HepG2 (cell line): ENCODE results near the gene IPCEF1. TPM values are rescaled to one million over a fixed set of nuclear protein-coding genes. Genes with fewer than 3 reads are reported as not detected.

ENCODE experiments used
- ATAC-seq: fragments of 200-7000 bp; cut with Tn5 transposase; 3 replicates; pipeline ENCODE4 v1.9.1; 2020; ENCODE audit warnings: mild to moderate bottlenecking, moderate library complexity
- BruUV-seq: library from RNA; stranded (reverse); fragments of 400-500 nt; replicated peaks from 2 replicates; lab custom pipeline; 2021; lab: Mats Ljungman, UMichigan
- CTCF ChIA-PET: fragments of 300-600 bp; formaldehyde crosslinking; extraction: SDS; loops from one replicate; lab custom pipeline; 2021; ENCODE audit warnings: low total read pairs, inconsistent platforms, low intra/inter-chr PET ratio; lab: Yijun Ruan, JAX
- POLR2A ChIA-PET: fragments of 350-600 bp; sonication (Branson Sonifier 250); formaldehyde crosslinking; loops from one replicate; lab custom pipeline; 2020; ENCODE audit warnings: antibody characterized with exemption, inconsistent platforms; lab: Yijun Ruan, JAX
- DNase-seq: peaks from one replicate; pipeline ENCODE4 v3.0.0-alpha.2; 2015; ENCODE audit warnings: low spot score
- FAIRE-seq: peaks from 3 replicates; lab custom pipeline; 2011; peaks lifted over from hg19 to GRCh38; lab: Jason Lieb, UNC
- H2AFZ ChIP-seq: one replicate; pipeline ENCODE4 v1.6.1; 2011; ENCODE audit warnings: low read length, inconsistent platforms
- H3K27ac ChIP-seq: fragments of 300-600 bp; 3 replicates; pipeline ENCODE4 v1.8.0; 2011; ENCODE audit warnings: mixed run types, mild to moderate bottlenecking, mixed read lengths, low read length, inconsistent platforms; ENCODE audit not compliant: insufficient read depth; ENCODE audit errors: extremely low read length
- H3K27me3 ChIP-seq, 2 experiments: fragments of 200-600 bp in 1 of 2; 2 replicates in 1 of 2; 3 replicates in 1 of 2; pipeline versions ENCODE4 v1.6.0 to v1.8.0; 2011; ENCODE audit warnings: low read length in 2 of 2, mild to moderate bottlenecking in 2 of 2, moderate library complexity in 2 of 2, inconsistent platforms in 1 of 2; ENCODE audit not compliant: insufficient read depth in 2 of 2, control insufficient read depth in 1 of 2
- H3K36me3 ChIP-seq, 2 experiments: fragments of 200-600 bp in 1 of 2; replicated peaks in 1 of 2; 2 replicates in 1 of 2; 3 replicates in 1 of 2; pipeline versions ENCODE4 v1.5.1 to v1.8.0; 2011; ENCODE audit warnings: low read length in 2 of 2, inconsistent platforms in 1 of 2; ENCODE audit not compliant: insufficient read depth in 2 of 2, control insufficient read depth in 1 of 2
- H3K4me1 ChIP-seq: 2 replicates; pipeline ENCODE4 v1.5.1; 2012; ENCODE audit warnings: low read length, inconsistent platforms; ENCODE audit not compliant: insufficient read depth
- H3K4me2 ChIP-seq: 2 replicates; pipeline ENCODE4 v1.6.0; 2011; ENCODE audit warnings: low read depth, low read length, inconsistent platforms
- H3K4me3 ChIP-seq, 3 experiments: fragments of 200-600 bp in 1 of 3; sonication (generic), shearing (Covaris generic) in 1 of 3; replicated peaks in 1 of 3; 2 replicates each; pipeline ENCODE4 v1.5.1; 2011 to 2016; ENCODE audit warnings: low read length in 3 of 3, inconsistent platforms in 2 of 3, low read depth in 2 of 3, mild to moderate bottlenecking in 2 of 3, control low read depth in 1 of 3, mixed read lengths in 1 of 3; ENCODE audit not compliant: insufficient read depth in 1 of 3
- H3K79me2 ChIP-seq: one replicate; pipeline ENCODE4 v1.6.1; 2011; ENCODE audit warnings: low read length, inconsistent platforms; ENCODE audit not compliant: insufficient read depth
- H3K9ac ChIP-seq: 2 replicates; pipeline ENCODE4 v1.6.0; 2011; ENCODE audit warnings: mild to moderate bottlenecking, low read depth, low read length, inconsistent platforms; ENCODE audit not compliant: insufficient read depth
- H3K9me3 ChIP-seq: 2 replicates; pipeline ENCODE4 v1.5.1; 2012; ENCODE audit warnings: mild to moderate bottlenecking, low read length
- H4K20me1 ChIP-seq: 2 replicates; pipeline ENCODE4 v1.6.0; 2011; ENCODE audit warnings: inconsistent platforms, mild to moderate bottlenecking, low read length, moderate library complexity; ENCODE audit not compliant: insufficient read depth
- FOXA1 ChIP-seq, 2 experiments: fragments of 450-650 bp in 1 of 2; sonication (generic) in 1 of 2; formaldehyde crosslinking in 1 of 2; IDR thresholded peaks; 2 replicates each; pipeline versions ENCODE4 v1.4.0 to v1.6.1; 2016 to 2020; ENCODE audit warnings: missing genetic modification reagents in 1 of 2
- RBM22 ChIP-seq: fragments of 200-400 bp; formaldehyde crosslinking; optimal IDR thresholded peaks from 2 replicates; pipeline ENCODE3; 2017; ENCODE audit warnings: mild to moderate bottlenecking, low read length, moderate library complexity
- RBM39 ChIP-seq: fragments of 200-400 bp; formaldehyde crosslinking; IDR thresholded peaks from one replicate; pipeline ENCODE4 v1.6.1; 2018; ENCODE audit warnings: antibody characterized with exemption, mild to moderate bottlenecking, low read depth, low read length; ENCODE audit not compliant: poor library complexity, severe bottlenecking
- SMYD3 ChIP-seq: sonication (generic); formaldehyde crosslinking; IDR thresholded peaks from 2 replicates; pipeline ENCODE4 v1.8.1; 2023; ENCODE audit warnings: mild to moderate bottlenecking, missing genetic modification reagents
- TEAD3 ChIP-seq: optimal IDR thresholded peaks from 2 replicates; pipeline ENCODE3; 2016; ENCODE audit warnings: borderline replicate concordance
- ZBTB3 ChIP-seq: sonication (generic); formaldehyde crosslinking; IDR thresholded peaks from 2 replicates; pipeline ENCODE4 v1.4.0; 2020; ENCODE audit warnings: low read depth, mild to moderate bottlenecking, moderate library complexity, missing genetic modification reagents, borderline replicate concordance
- ZNF33B ChIP-seq: sonication (generic); formaldehyde crosslinking; IDR thresholded peaks from 2 replicates; pipeline ENCODE4 v1.5.1; 2020; ENCODE audit warnings: mild to moderate bottlenecking, missing genetic modification reagents
- ZNF576 ChIP-seq: sonication (generic); formaldehyde crosslinking; IDR thresholded peaks from 2 replicates; pipeline ENCODE4 v1.4.0; 2020; ENCODE audit warnings: mild to moderate bottlenecking, missing genetic modification reagents
- ZNF674 ChIP-seq: sonication (generic); formaldehyde crosslinking; IDR thresholded peaks from 2 replicates; pipeline ENCODE4 v1.5.0; 2020; ENCODE audit warnings: low read depth, mild to moderate bottlenecking, missing genetic modification reagents
- ZNF687 ChIP-seq: sonication (generic); formaldehyde crosslinking; IDR thresholded peaks from 2 replicates; pipeline ENCODE4 v1.5.1; 2020; ENCODE audit warnings: mild to moderate bottlenecking, missing genetic modification reagents, moderate library complexity
- ZNF720 ChIP-seq: sonication (generic); formaldehyde crosslinking; IDR thresholded peaks from 2 replicates; pipeline ENCODE4 v1.4.0; 2020; ENCODE audit warnings: missing genetic modification reagents
- WGBS: methylation state at CpG from one replicate; pipeline ENCODE4 v1.1.6; 2017; ENCODE audit warnings: low lambda C conversion rate; 5-methylcytosine and 5-hydroxymethylcytosine counted together
- in situ Hi-C: cut with HindIII; loops from 2 replicates; pipeline ENCODE4 v1.10.0; 2017; ENCODE audit warnings: low pct_unique_long_range_greater_than_20kb; ENCODE audit not compliant: extremely low pct_ligation_motif_present
- intact Hi-C: fragments of 100-400 bp; cut with micrococcal nuclease; formaldehyde crosslinking; loops from one replicate; pipeline ENCODE4 v1.10.0; 2022; ENCODE audit not compliant: unreplicated experiment
- polyA plus RNA-seq, 8 experiments: library from polyadenylated mRNA; depleted of rRNA in 3 of 8; stranded (reverse) in 7 of 8; unstranded in 1 of 8; fragments of >200 nt; fragmentation: Illumina TruSeq in 4 of 8; extraction: Trizol in 4 of 8; gene quantifications; 2 replicates each; pipeline versions ENCODE4 v1.2.1 to v1.2.3, GENCODE V29; 2011 to 2016; ENCODE audit warnings: low read depth in 4 of 8, missing spikeins in 1 of 8, mixed read lengths in 1 of 8; ENCODE audit not compliant: insufficient read depth in 1 of 8
- total RNA-seq, 5 experiments: library from RNA; depleted of rRNA; stranded (reverse); fragments of >200 nt; fragmentation: Illumina TruSeq; extraction: Trizol; gene quantifications; 2 replicates each; pipeline ENCODE4 v1.2.3, GENCODE V29; 2016; ENCODE audit warnings: low read depth in 1 of 5
- TF ChIP-seq, protein P1 (sequence below): sonication (generic); formaldehyde crosslinking; IDR thresholded peaks from 2 replicates; pipeline ENCODE4 v1.5.0; 2020; ENCODE audit warnings: missing genetic modification reagents, mild to moderate bottlenecking, borderline replicate concordance
- TF ChIP-seq, protein P2 (sequence below): IDR thresholded peaks from 2 replicates; pipeline ENCODE4 v1.6.1; 2018; ENCODE audit warnings: missing genetic modification reagents
- TF ChIP-seq, protein P3 (sequence below): sonication (generic); formaldehyde crosslinking; IDR thresholded peaks from 2 replicates; pipeline ENCODE4 v1.4.0; 2020; ENCODE audit warnings: missing genetic modification reagents

The IPCEF1 gene
- total and polyA plus RNA-seq, 2 of the 13 experiments (the other 11 are each of a cell fraction or from before 2014, with no cell fraction given), result 0.03 TPM; not detected in 1

DNA sequence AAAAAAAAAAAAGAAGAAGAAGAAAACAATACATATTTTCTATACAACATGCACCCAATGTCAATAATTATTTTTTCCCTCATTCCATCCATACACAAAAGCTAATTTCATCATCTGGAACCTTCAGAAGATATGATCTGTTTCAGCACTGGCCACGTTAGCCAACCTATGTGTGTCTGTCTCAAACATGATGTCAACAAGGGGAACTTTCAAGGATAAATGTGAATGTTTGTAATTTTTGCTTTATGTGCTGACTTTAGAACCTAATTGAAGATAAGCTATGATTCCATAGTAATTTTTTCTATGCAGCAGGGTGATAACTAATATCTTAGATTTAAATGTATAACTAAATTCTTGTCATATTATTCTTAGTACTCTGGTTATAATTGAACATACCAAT lies 37.9 kb downstream of the IPCEF1 start (continued):
- TF ChIP-seq TEAD3 (CRISPR knock-in tag) (no peak), ZNF674 (no peak)
- TF ChIP-seq, protein P1, sequence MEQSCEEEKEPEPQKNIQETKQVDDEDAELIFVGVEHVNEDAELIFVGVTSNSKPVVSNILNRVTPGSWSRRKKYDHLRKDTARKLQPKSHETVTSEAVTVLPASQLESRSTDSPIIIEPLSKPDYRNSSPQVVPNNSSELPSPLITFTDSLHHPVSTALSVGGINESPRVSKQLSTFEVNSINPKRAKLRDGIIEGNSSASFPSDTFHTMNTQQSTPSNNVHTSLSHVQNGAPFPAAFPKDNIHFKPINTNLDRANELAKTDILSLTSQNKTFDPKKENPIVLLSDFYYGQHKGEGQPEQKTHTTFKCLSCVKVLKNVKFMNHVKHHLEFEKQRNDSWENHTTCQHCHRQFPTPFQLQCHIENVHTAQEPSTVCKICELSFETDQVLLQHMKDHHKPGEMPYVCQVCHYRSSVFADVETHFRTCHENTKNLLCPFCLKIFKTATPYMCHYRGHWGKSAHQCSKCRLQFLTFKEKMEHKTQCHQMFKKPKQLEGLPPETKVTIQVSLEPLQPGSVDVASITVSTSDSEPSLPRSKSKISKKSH (CRISPR knock-in tag), result no peak
- TF ChIP-seq, protein P2, sequence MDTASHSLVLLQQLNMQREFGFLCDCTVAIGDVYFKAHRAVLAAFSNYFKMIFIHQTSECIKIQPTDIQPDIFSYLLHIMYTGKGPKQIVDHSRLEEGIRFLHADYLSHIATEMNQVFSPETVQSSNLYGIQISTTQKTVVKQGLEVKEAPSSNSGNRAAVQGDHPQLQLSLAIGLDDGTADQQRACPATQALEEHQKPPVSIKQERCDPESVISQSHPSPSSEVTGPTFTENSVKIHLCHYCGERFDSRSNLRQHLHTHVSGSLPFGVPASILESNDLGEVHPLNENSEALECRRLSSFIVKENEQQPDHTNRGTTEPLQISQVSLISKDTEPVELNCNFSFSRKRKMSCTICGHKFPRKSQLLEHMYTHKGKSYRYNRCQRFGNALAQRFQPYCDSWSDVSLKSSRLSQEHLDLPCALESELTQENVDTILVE (CRISPR knock-in tag), result no peak

GRCh38 chr6:154316131-154316530 lies 40.5 kb downstream of the IPCEF1 start:
- Histone ChIP-seq H3K9me3 (no peaks in the 10 kb centered on the region), H3K27me3 (no peaks in the 10 kb centered on the region), H2AFZ (no peak overlapping the region), H3K36me3 (no peaks in the 10 kb centered on the region), H3K9ac (no peak overlapping the region), H3K4me1 (no peaks in the 10 kb centered on the region), H3K4me3 (no peak overlapping the region), H3K79me2 (no peaks in the 10 kb centered on the region), H3K27ac (no peak overlapping the region), H4K20me1 (no peaks in the 10 kb centered on the region), H3K4me2 (no peak overlapping the region)
- no TSS peak for BruUV-seq
- ChIA-PET POLR2A (no interaction called here), CTCF (no interaction called here)
- FAIRE-seq, result no peak
- no peak for DNase-seq
- in situ Hi-C loops (no loop called here), intact Hi-C loops (no loop called here)
- ATAC-seq, result no peak
- 31% methylated on average over 1 of the region's 1 CpG for WGBS
- no peak for TF ChIP-seq ZBTB3 (CRISPR knock-in tag)
- TF ChIP-seq FOXA1 (IDR thresholded peaks at IDR 0.05), result no peak
- TF ChIP-seq FOXA1 (CRISPR knock-in tag; IDR thresholded peaks at IDR 0.05), result no peak
- TF ChIP-seq SMYD3 (CRISPR knock-in tag), result no peak
- no peak for TF ChIP-seq ZNF720 (CRISPR knock-in tag)
- no peak for TF ChIP-seq RBM39
- no peak for TF ChIP-seq ZNF687 (CRISPR knock-in tag)
- TF ChIP-seq ZNF33B (CRISPR knock-in tag), result no peak
- TF ChIP-seq, protein P3, sequence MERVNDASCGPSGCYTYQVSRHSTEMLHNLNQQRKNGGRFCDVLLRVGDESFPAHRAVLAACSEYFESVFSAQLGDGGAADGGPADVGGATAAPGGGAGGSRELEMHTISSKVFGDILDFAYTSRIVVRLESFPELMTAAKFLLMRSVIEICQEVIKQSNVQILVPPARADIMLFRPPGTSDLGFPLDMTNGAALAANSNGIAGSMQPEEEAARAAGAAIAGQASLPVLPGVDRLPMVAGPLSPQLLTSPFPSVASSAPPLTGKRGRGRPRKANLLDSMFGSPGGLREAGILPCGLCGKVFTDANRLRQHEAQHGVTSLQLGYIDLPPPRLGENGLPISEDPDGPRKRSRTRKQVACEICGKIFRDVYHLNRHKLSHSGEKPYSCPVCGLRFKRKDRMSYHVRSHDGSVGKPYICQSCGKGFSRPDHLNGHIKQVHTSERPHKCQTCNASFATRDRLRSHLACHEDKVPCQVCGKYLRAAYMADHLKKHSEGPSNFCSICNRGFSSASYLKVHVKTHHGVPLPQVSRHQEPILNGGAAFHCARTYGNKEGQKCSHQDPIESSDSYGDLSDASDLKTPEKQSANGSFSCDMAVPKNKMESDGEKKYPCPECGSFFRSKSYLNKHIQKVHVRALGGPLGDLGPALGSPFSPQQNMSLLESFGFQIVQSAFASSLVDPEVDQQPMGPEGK, result no peak
- TF ChIP-seq RBM22, result no peak
- no peak for TF ChIP-seq ZNF576
